ENCODE data around the gene CDON. TPM values are rescaled to one million over a fixed set of nuclear protein-coding genes. Genes with fewer than 3 reads are reported as not detected.

Gene CDON
- total RNA-seq, 2 donors from 2014 or later: 5.6 to 7.3 TPM

GRCh38 chr11:125948278-125949051 is 114.2 kb downstream of the CDON start:
- Histone ChIP-seq H3K27ac (no peak overlapping the region), H3K36me3 (replicated peaks in 1 of 2; ENCODE audit: insufficient read depth in 1 of 2, low read depth in 2 of 2) (no peaks in the 10 kb centered on the region), H3K4me1 (peaks cover 24% of the 10 kb centered on the region), H3K27me3 (no peaks in the 10 kb centered on the region), H3K4me3 (no peak overlapping the region), H3K9me3 (no peaks in the 10 kb centered on the region)
- WGBS, 2 donors: 70 to 75% methylated on average over 18 to 22 of the region's 23 CpGs
- DNase-seq (no peak), ATAC-seq (no peak)
- intact Hi-C loops (cut with DNase I): no loop called here
- TF ChIP-seq CTCF (IDR thresholded peaks at IDR 0.05) (no peak), POLR2A (IDR thresholded peaks at IDR 0.05) (no peak)

- Histone ChIP-seq H3K4me3 (no peak overlapping the region), H3K36me3 (replicated peaks in 1 of 2; ENCODE audit: insufficient read depth in 1 of 2, low read depth in 2 of 2) (no peaks in the 10 kb centered on the region), H3K27me3 (no peaks in the 10 kb centered on the region), H3K27ac (no peak overlapping the region), H3K4me1 (peaks cover 17% of the 10 kb centered on the region), H3K9me3 (no peaks in the 10 kb centered on the region)
- 82 to 90% methylated on average over 5 to 23 of the region's 24 CpGs for WGBS, 2 donors
- DNase-seq (no peak), ATAC-seq (no peak)
- intact Hi-C loops (cut with DNase I): no loop called here
- TF ChIP-seq CTCF (IDR thresholded peaks at IDR 0.05) (no peak), POLR2A (IDR thresholded peaks at IDR 0.05) (no peak)
These were observed 115.0 kb downstream of the CDON start for GRCh38 chr11:125947419-125948277.

GRCh38 chr11:125946712-125947418 is 115.8 kb downstream of the CDON start:
- Histone ChIP-seq H3K27me3 (no peaks in the 10 kb centered on the region), H3K9me3 (no peaks in the 10 kb centered on the region), H3K4me1 (peaks cover 21% of the 10 kb centered on the region), H3K4me3 (no peak overlapping the region), H3K27ac (no peak overlapping the region), H3K36me3 (replicated peaks in 1 of 2; ENCODE audit: insufficient read depth in 1 of 2, low read depth in 2 of 2) (no peaks in the 10 kb centered on the region)
- no peak for TF ChIP-seq CTCF (IDR thresholded peaks at IDR 0.05)
- TF ChIP-seq POLR2A (IDR thresholded peaks at IDR 0.05): no peak
- DNase-seq (no peak), ATAC-seq (no peak)
- WGBS, 2 donors: 82 to 88% methylated on average over 11 to 14 of the region's 14 CpGs
- intact Hi-C loops (cut with DNase I): no loop called here

- Histone ChIP-seq H3K4me3 (no peak within 1 kb of the TSS), H3K27me3 (no peaks in the 10 kb centered on the region), H3K4me1 (peaks cover 12% of the 10 kb centered on the region), H3K36me3 (replicated peaks in 1 of 2; ENCODE audit: insufficient read depth in 1 of 2, low read depth in 2 of 2) (no peaks in the 10 kb centered on the region), H3K27ac (no peak within 1 kb of the TSS), H3K9me3 (no peaks in the 10 kb centered on the region)
- WGBS, 2 donors: 70 to 75% methylated on average over 8 of the region's 8 CpGs
- intact Hi-C loops (cut with DNase I): no loop called here
- TF ChIP-seq POLR2A (IDR thresholded peaks at IDR 0.05) (no peak), CTCF (IDR thresholded peaks at IDR 0.05) (no peak)
- DNase-seq (no peak), ATAC-seq (no peak)
These were observed 116.7 kb downstream of the CDON start, which contains the start of gene VSIG10L2 for GRCh38 chr11:125945797-125946520. TSS of gene VSIG10L2 (plus strand) at chr11:125946044. CDS start at chr11:125946056, 12 bp downstream.

Measured in body of pancreas (tissue), 4 donors.